HEK293 (cell line): ENCODE data around the gene KLHL10.
A peak's percentile ranks its signal among the peaks of the same experiment; 100 is the strongest.

Experiments used
- GLI4 ChIP-seq: fragments of 450-650 bp; formaldehyde crosslinking; IDR thresholded peaks from 2 replicates; pipeline ENCODE4 v1.5.1; 2016; ENCODE audit warnings: missing biosample characterization, missing genetic modification characterization
- HOXD13 ChIP-seq: sonication (generic); formaldehyde crosslinking; IDR thresholded peaks from 2 replicates; pipeline ENCODE4 v1.8.0; 2022; ENCODE audit warnings: missing genetic modification reagents, borderline replicate concordance
- KLF1 ChIP-seq: fragments of 450-650 bp; formaldehyde crosslinking; IDR thresholded peaks from 2 replicates; pipeline ENCODE4 v1.5.1; 2016; ENCODE audit warnings: missing biosample characterization, missing genetic modification characterization
- KLF9 ChIP-seq: fragments of 450-650 bp; formaldehyde crosslinking; IDR thresholded peaks from 2 replicates; pipeline ENCODE4 v1.5.1; 2016; ENCODE audit warnings: missing biosample characterization, missing genetic modification characterization, low read depth
- SP7 ChIP-seq: fragments of 450-650 bp; formaldehyde crosslinking; IDR thresholded peaks from 2 replicates; pipeline ENCODE4 v1.5.1; 2016; ENCODE audit warnings: missing biosample characterization, missing genetic modification characterization
- YY1 ChIP-seq: fragments of 450-650 bp; formaldehyde crosslinking; IDR thresholded peaks from 2 replicates; pipeline ENCODE4 v1.5.1; 2018; ENCODE audit warnings: missing biosample characterization, missing genetic modification characterization
- ZBTB1 ChIP-seq: fragments of 450-650 bp; formaldehyde crosslinking; IDR thresholded peaks from 2 replicates; pipeline ENCODE4 v1.5.1; 2016; ENCODE audit warnings: missing biosample characterization, missing genetic modification characterization
- ZNF112 ChIP-seq: fragments of 450-650 bp; formaldehyde crosslinking; IDR thresholded peaks from 2 replicates; pipeline ENCODE4 v1.5.0; 2017; ENCODE audit warnings: missing biosample characterization, missing genetic modification characterization
- ZNF146 ChIP-seq: fragments of 450-650 bp; formaldehyde crosslinking; IDR thresholded peaks from 2 replicates; pipeline ENCODE4 v1.5.1; 2016; ENCODE audit warnings: missing biosample characterization, missing genetic modification characterization
- ZNF202 ChIP-seq: fragments of 450-650 bp; formaldehyde crosslinking; IDR thresholded peaks from 2 replicates; pipeline ENCODE4 v1.5.1; 2016; ENCODE audit warnings: missing biosample characterization, missing genetic modification characterization, borderline replicate concordance
- ZNF404 ChIP-seq: fragments of 450-650 bp; formaldehyde crosslinking; IDR thresholded peaks from 2 replicates; pipeline ENCODE4 v1.5.1; 2017; ENCODE audit warnings: missing biosample characterization, missing genetic modification characterization
- ZNF423 ChIP-seq: fragments of 450-650 bp; formaldehyde crosslinking; IDR thresholded peaks from 2 replicates; pipeline ENCODE4 v1.5.1; 2016; ENCODE audit warnings: missing biosample characterization, missing genetic modification characterization
- ZNF660 ChIP-seq: fragments of 450-650 bp; IDR thresholded peaks from 2 replicates; pipeline ENCODE4 v1.5.1; 2018; ENCODE audit warnings: missing biosample characterization, mild to moderate bottlenecking, missing genetic modification characterization
- ZNF76 ChIP-seq: fragments of 450-650 bp; formaldehyde crosslinking; IDR thresholded peaks from 2 replicates; pipeline ENCODE4; 2016; ENCODE audit warnings: low read depth, missing biosample characterization, missing genetic modification characterization, borderline replicate concordance
- ZNF768 ChIP-seq: fragments of 450-650 bp; formaldehyde crosslinking; IDR thresholded peaks from 2 replicates; pipeline ENCODE4 v1.5.1; 2018; ENCODE audit warnings: missing biosample characterization, mild to moderate bottlenecking, missing genetic modification characterization
- ZNF843 ChIP-seq: fragments of 450-650 bp; formaldehyde crosslinking; IDR thresholded peaks from 2 replicates; pipeline ENCODE4 v1.5.1; 2016; ENCODE audit warnings: missing biosample characterization, missing genetic modification characterization
- TF ChIP-seq, protein P1 (sequence below): fragments of 450-650 bp; formaldehyde crosslinking; IDR thresholded peaks from 2 replicates; pipeline ENCODE4 v1.5.1; 2016; ENCODE audit warnings: missing biosample characterization, missing genetic modification characterization
- TF ChIP-seq, protein P2 (sequence below): fragments of 450-650 bp; formaldehyde crosslinking; IDR thresholded peaks from 2 replicates; pipeline ENCODE4 v1.5.1; 2016; ENCODE audit warnings: missing biosample characterization, missing genetic modification characterization
- TF ChIP-seq, protein P3 (sequence below): fragments of 450-650 bp; formaldehyde crosslinking; IDR thresholded peaks from 2 replicates; pipeline ENCODE4 v1.5.1; 2016; ENCODE audit warnings: missing biosample characterization, missing genetic modification characterization
- TF ChIP-seq, protein P4 (sequence below): fragments of 450-650 bp; formaldehyde crosslinking; IDR thresholded peaks from 2 replicates; pipeline ENCODE4 v1.5.1; 2016; ENCODE audit warnings: missing biosample characterization, missing genetic modification characterization
- TF ChIP-seq, protein P5 (sequence below): fragments of 450-650 bp; IDR thresholded peaks from 2 replicates; pipeline ENCODE4 v1.5.1; 2018; ENCODE audit warnings: missing biosample characterization, missing genetic modification characterization
- TF ChIP-seq, protein P6 (sequence below): fragments of 450-650 bp; formaldehyde crosslinking; IDR thresholded peaks from 2 replicates; pipeline ENCODE4 v1.5.1; 2016; ENCODE audit warnings: missing biosample characterization, missing genetic modification characterization
- TF ChIP-seq, protein P7 (sequence below): IDR thresholded peaks from 2 replicates; pipeline ENCODE4 v1.6.1; 2011; ENCODE audit warnings: mild to moderate bottlenecking, low read depth, low read length, borderline replicate concordance

Gene KLHL10

DNA sequence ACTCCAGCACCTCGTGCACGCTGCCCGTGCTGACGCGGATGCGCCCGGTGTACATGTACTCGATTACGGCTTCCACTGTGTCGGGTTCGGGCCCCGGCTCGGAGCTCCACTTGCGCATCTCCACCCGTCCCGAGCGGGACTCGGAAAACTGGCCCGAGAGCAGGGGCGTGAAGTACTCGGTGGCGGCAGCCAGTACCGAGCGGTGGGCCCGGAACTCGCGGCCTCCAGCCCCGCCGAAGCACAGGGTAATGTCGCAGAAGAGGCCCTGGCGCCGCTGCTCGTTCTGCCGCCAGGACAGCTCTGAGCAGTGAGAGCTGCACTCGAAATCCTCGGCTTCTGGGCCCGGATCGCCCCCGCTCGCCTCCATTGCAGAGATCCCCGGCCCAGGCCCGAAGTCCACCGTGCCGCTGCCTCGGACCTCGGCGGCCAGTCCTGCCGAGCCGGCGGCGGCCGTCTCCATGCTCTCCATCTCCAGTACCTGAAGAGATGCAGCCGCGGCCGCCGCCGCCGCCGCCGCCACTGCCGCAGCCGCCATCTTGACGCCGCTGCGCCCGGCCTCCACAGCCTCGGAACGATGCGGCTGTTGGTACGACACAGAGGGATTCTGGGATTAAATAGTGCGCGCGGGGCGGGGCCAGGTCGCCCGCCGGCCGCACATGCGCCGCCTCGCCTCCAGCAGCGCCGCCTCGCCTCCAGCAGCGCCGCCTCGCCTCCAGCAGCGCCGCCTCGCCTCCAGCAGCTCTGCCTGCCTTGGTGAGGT is 27.4 kb downstream of the KLHL10 start, which contains the start of gene KLHL11 (continued):
- TF ChIP-seq ZNF843 (tag by site-specific recombination) (0 out of 2 replicates have a peak, but pooled peaks have one; percentile 25), ZNF76 (tag by site-specific recombination) (peak; percentile 88), ZNF202 (no peak), GLI4 (tag by site-specific recombination) (0 out of 2 replicates have a peak, but pooled peaks have one; percentile 52), ZNF112 (tag by site-specific recombination) (no peak), KLF1 (tag by site-specific recombination) (0 out of 2 replicates have a peak, but pooled peaks have one; percentile 26), ZBTB1 (tag by site-specific recombination) (no peak), ZNF146 (tag by site-specific recombination) (no peak; the same call in 1 of the 2 replicates), ZNF404 (no peak), ZNF660 (tag by site-specific recombination) (peak; percentile 93), KLF9 (tag by site-specific recombination) (0 out of 2 replicates have a peak, but pooled peaks have one; percentile 42), YY1 (tag by site-specific recombination) (peak; percentile 95), ZNF423 (tag by site-specific recombination) (no peak), SP7 (tag by site-specific recombination) (peak; percentile 53; the same call in 1 of the 2 replicates), HOXD13 (CRISPR knock-in tag) (peak; percentile 25; the same call in 1 of the 2 replicates), ZNF768 (tag by site-specific recombination) (no peak)
- TF ChIP-seq, protein P1, sequence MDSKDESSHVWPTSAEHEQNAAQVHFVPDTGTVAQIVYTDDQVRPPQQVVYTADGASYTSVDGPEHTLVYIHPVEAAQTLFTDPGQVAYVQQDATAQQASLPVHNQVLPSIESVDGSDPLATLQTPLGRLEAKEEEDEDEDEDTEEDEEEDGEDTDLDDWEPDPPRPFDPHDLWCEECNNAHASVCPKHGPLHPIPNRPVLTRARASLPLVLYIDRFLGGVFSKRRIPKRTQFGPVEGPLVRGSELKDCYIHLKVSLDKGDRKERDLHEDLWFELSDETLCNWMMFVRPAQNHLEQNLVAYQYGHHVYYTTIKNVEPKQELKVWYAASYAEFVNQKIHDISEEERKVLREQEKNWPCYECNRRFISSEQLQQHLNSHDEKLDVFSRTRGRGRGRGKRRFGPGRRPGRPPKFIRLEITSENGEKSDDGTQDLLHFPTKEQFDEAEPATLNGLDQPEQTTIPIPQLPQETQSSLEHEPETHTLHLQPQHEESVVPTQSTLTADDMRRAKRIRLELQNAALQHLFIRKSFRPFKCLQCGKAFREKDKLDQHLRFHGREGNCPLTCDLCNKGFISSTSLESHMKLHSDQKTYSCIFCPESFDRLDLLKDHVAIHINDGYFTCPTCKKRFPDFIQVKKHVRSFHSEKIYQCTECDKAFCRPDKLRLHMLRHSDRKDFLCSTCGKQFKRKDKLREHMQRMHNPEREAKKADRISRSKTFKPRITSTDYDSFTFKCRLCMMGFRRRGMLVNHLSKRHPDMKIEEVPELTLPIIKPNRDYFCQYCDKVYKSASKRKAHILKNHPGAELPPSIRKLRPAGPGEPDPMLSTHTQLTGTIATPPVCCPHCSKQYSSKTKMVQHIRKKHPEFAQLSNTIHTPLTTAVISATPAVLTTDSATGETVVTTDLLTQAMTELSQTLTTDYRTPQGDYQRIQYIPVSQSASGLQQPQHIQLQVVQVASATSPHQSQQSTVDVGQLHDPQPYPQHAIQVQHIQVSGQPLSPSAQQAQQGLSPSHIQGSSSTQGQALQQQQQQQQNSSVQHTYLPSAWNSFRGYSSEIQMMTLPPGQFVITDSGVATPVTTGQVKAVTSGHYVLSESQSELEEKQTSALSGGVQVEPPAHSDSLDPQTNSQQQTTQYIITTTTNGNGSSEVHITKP (tag by site-specific recombination) = peak; percentile 60
- TF ChIP-seq, protein P2, sequence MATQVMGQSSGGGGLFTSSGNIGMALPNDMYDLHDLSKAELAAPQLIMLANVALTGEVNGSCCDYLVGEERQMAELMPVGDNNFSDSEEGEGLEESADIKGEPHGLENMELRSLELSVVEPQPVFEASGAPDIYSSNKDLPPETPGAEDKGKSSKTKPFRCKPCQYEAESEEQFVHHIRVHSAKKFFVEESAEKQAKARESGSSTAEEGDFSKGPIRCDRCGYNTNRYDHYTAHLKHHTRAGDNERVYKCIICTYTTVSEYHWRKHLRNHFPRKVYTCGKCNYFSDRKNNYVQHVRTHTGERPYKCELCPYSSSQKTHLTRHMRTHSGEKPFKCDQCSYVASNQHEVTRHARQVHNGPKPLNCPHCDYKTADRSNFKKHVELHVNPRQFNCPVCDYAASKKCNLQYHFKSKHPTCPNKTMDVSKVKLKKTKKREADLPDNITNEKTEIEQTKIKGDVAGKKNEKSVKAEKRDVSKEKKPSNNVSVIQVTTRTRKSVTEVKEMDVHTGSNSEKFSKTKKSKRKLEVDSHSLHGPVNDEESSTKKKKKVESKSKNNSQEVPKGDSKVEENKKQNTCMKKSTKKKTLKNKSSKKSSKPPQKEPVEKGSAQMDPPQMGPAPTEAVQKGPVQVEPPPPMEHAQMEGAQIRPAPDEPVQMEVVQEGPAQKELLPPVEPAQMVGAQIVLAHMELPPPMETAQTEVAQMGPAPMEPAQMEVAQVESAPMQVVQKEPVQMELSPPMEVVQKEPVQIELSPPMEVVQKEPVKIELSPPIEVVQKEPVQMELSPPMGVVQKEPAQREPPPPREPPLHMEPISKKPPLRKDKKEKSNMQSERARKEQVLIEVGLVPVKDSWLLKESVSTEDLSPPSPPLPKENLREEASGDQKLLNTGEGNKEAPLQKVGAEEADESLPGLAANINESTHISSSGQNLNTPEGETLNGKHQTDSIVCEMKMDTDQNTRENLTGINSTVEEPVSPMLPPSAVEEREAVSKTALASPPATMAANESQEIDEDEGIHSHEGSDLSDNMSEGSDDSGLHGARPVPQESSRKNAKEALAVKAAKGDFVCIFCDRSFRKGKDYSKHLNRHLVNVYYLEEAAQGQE = 0 out of 2 replicates have a peak, but pooled peaks have one; percentile 29
- TF ChIP-seq, protein P3, sequence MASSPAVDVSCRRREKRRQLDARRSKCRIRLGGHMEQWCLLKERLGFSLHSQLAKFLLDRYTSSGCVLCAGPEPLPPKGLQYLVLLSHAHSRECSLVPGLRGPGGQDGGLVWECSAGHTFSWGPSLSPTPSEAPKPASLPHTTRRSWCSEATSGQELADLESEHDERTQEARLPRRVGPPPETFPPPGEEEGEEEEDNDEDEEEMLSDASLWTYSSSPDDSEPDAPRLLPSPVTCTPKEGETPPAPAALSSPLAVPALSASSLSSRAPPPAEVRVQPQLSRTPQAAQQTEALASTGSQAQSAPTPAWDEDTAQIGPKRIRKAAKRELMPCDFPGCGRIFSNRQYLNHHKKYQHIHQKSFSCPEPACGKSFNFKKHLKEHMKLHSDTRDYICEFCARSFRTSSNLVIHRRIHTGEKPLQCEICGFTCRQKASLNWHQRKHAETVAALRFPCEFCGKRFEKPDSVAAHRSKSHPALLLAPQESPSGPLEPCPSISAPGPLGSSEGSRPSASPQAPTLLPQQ = peak; percentile 77
- TF ChIP-seq, protein P4, sequence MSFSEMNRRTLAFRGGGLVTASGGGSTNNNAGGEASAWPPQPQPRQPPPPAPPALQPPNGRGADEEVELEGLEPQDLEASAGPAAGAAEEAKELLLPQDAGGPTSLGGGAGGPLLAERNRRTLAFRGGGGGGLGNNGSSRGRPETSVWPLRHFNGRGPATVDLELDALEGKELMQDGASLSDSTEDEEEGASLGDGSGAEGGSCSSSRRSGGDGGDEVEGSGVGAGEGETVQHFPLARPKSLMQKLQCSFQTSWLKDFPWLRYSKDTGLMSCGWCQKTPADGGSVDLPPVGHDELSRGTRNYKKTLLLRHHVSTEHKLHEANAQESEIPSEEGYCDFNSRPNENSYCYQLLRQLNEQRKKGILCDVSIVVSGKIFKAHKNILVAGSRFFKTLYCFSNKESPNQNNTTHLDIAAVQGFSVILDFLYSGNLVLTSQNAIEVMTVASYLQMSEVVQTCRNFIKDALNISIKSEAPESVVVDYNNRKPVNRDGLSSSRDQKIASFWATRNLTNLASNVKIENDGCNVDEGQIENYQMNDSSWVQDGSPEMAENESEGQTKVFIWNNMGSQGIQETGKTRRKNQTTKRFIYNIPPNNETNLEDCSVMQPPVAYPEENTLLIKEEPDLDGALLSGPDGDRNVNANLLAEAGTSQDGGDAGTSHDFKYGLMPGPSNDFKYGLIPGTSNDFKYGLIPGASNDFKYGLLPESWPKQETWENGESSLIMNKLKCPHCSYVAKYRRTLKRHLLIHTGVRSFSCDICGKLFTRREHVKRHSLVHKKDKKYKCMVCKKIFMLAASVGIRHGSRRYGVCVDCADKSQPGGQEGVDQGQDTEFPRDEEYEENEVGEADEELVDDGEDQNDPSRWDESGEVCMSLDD = 0 out of 2 replicates have a peak, but pooled peaks have one; percentile 30
- TF ChIP-seq, protein P5, sequence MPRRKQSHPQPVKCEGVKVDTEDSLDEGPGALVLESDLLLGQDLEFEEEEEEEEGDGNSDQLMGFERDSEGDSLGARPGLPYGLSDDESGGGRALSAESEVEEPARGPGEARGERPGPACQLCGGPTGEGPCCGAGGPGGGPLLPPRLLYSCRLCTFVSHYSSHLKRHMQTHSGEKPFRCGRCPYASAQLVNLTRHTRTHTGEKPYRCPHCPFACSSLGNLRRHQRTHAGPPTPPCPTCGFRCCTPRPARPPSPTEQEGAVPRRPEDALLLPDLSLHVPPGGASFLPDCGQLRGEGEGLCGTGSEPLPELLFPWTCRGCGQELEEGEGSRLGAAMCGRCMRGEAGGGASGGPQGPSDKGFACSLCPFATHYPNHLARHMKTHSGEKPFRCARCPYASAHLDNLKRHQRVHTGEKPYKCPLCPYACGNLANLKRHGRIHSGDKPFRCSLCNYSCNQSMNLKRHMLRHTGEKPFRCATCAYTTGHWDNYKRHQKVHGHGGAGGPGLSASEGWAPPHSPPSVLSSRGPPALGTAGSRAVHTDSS (tag by site-specific recombination) = 0 out of 2 replicates have a peak, but pooled peaks have one; percentile 27
- TF ChIP-seq, protein P6, sequence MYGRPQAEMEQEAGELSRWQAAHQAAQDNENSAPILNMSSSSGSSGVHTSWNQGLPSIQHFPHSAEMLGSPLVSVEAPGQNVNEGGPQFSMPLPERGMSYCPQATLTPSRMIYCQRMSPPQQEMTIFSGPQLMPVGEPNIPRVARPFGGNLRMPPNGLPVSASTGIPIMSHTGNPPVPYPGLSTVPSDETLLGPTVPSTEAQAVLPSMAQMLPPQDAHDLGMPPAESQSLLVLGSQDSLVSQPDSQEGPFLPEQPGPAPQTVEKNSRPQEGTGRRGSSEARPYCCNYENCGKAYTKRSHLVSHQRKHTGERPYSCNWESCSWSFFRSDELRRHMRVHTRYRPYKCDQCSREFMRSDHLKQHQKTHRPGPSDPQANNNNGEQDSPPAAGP = peak; percentile 29; the same call in 1 of the 2 replicates
- TF ChIP-seq, protein P7, sequence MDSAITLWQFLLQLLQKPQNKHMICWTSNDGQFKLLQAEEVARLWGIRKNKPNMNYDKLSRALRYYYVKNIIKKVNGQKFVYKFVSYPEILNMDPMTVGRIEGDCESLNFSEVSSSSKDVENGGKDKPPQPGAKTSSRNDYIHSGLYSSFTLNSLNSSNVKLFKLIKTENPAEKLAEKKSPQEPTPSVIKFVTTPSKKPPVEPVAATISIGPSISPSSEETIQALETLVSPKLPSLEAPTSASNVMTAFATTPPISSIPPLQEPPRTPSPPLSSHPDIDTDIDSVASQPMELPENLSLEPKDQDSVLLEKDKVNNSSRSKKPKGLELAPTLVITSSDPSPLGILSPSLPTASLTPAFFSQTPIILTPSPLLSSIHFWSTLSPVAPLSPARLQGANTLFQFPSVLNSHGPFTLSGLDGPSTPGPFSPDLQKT = no peak
